ENCODE results near the gene SMARCA2.

DNA sequence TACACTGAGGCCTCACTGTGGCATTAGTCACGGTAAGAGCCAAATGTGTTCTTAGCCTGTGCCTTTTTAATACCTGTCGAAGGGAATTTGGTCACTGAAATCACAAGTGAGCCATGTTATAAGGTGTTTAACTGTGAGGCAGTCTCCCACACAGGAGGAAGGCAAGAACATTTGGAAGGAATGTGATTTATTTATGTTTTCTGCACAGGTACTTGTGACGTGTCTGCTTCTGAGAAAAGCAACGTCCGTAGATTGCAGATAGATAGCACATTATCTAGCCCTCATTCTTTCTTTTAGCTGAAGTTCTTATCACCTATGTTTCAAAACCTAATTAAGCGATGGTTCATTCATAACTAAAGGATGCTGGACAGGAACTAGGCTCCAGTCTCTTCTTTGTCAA lies 19.0 kb upstream of the SMARCA2 start:
- TF ChIP-seq, protein P1, sequence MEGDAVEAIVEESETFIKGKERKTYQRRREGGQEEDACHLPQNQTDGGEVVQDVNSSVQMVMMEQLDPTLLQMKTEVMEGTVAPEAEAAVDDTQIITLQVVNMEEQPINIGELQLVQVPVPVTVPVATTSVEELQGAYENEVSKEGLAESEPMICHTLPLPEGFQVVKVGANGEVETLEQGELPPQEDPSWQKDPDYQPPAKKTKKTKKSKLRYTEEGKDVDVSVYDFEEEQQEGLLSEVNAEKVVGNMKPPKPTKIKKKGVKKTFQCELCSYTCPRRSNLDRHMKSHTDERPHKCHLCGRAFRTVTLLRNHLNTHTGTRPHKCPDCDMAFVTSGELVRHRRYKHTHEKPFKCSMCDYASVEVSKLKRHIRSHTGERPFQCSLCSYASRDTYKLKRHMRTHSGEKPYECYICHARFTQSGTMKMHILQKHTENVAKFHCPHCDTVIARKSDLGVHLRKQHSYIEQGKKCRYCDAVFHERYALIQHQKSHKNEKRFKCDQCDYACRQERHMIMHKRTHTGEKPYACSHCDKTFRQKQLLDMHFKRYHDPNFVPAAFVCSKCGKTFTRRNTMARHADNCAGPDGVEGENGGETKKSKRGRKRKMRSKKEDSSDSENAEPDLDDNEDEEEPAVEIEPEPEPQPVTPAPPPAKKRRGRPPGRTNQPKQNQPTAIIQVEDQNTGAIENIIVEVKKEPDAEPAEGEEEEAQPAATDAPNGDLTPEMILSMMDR (IDR thresholded peaks at IDR 0.05; ENCODE audit: low read length), result no peak
- TF ChIP-seq EZH2phosphoT487 (IDR thresholded peaks at IDR 0.05; ENCODE audit: low read length), result no peak

All from MM.1S (cell line).